ENCODE data around the gene TEX44.
"Not testable (repeated sequence)": the region's sequence is repeated elsewhere in the genome, so short reads cannot be mapped to it uniquely, and the experiment has no call there.

Gene TEX44

DNA sequence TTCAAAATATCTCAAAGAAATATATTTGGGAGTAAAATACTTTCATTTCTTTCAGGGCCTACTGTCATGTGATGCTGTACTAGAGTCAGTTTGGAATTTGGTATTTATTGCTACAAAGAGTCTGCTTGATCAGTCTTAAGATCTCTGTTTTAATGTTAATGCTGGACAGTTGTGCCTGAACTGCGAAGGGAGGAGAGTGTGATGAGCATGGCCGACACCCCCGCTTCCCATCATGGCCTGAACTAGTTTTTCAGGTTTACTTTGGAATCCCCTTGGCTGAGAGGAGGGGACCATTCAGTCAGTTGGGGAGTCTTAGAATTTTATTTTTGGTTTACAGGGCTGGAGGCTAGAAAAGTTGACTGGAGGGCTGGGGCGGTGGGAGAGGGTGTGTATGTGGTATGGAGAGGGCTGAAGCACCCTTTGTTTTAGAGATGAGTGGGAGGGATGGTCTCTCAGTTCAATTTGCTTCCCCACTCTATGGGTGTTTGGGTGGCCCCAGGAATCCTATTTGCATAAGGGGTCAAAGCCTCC is 20.9 kb upstream of the TEX44 start:
- DNase-seq (ENCODE audit: low read depth), result no peak

- no peak for DNase-seq (ENCODE audit: low read depth)
Measured at GRCh38 chr2:231573096-231573495, 19.6 kb upstream of the TEX44 start.

GRCh38 chr2:231573698-231574421 is 18.8 kb upstream of the TEX44 start:
- no peak for DNase-seq (ENCODE audit: low read depth)

- no peak for DNase-seq (ENCODE audit: low read depth)
Measured at GRCh38 chr2:231575612-231576256, 16.9 kb upstream of the TEX44 start.

- no peak for DNase-seq (ENCODE audit: low read depth)
Measured at GRCh38 chr2:231576465-231576864, 16.2 kb upstream of the TEX44 start.

DNA sequence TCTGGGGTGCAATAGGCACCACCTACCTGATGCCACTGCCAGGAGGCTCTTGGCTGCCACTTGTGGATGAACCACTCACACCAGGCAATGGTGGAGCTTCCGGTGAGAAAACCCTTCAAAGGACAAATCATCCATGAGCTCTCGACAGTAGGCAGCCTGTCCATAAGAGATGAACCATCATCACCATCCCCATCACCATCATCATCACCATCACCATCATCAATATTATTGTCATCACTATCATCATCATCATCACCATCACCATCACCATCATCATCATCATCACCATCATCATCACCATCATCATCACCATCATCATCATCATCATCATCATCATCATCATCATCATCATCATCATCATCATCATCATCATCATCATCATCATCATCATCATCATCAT is 14.0 kb upstream of the TEX44 start:
- DNase-seq (ENCODE audit: low read depth), result not testable (repeated sequence)

GRCh38 chr2:231579560-231579959 is 13.1 kb upstream of the TEX44 start:
- DNase-seq (ENCODE audit: low read depth), result no peak

DNA sequence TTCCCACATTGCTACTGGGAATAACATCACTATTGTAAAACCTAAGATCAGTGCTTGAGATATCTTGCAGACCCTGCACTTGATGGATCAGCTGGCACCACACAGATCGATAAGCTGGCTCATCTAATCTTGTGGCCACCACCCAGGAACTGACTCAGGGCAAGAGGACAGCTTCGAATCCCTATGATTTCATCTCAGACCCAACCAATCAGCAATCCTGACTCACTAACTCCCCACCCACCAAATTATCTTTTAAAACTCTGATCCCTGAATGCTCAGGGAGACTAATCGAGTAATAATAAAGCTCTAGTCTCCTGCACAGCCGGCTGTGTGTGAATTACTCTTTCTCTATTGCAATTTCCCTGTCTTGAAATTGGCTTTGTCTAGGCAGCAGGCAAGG is 11.3 kb upstream of the TEX44 start:
- DNase-seq (ENCODE audit: low read depth), result no peak

- DNase-seq (ENCODE audit: low read depth), result no peak
Measured at GRCh38 chr2:231583982-231584381, 8.7 kb upstream of the TEX44 start.

DNA sequence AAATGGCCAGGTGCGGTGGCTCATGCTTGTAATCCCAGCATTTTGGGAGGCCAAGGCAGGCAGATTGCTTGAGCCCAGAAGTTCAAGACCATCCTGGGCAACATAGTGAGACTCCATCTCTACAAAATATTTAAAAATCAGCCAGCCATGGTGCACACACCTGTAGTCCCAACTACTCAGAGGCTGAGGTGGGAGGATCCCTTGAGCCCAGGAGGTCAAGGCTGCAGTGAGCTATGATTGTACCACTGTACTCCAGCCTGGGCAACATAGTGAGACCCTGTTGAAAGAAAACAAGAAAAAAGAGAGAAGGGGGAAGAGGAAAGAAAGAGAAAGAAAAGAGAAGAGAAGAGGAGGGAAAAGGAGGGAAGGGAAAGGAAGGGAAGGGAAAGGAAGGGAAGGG is 4.9 kb upstream of the TEX44 start:
- not testable (repeated sequence) for DNase-seq (ENCODE audit: low read depth)

GRCh38 chr2:231589656-231590055 is 3.0 kb upstream of the TEX44 start:
- DNase-seq (ENCODE audit: low read depth), result no peak

DNA sequence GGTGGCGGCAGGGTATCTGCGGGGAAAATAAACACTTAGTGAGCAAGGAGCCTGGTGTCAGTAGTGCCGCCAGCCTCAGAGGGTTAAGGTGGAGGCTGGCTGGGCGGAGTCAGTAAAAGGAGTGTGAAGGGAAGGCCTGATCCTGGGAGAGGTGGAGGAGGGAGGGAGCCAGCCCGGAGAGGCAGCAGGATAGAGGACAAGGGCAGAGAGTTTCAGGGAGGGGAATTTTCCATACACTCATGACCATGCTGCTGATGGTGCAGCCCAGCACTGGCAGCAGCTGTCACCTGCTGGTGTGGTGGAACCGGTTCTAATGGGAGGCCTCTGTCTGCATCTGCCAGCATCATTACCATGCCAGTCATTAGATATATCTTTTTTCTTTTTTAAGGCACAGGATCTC is 2.0 kb upstream of the TEX44 start:
- no peak for DNase-seq (ENCODE audit: low read depth)

- DNase-seq (ENCODE audit: low read depth), result no peak
Measured at GRCh38 chr2:231593666-231594065, 1.0 kb downstream of the TEX44 start.

GRCh38 chr2:231597014-231597611 is 4.4 kb downstream of the TEX44 start:
- no peak for DNase-seq (ENCODE audit: low read depth)

DNA sequence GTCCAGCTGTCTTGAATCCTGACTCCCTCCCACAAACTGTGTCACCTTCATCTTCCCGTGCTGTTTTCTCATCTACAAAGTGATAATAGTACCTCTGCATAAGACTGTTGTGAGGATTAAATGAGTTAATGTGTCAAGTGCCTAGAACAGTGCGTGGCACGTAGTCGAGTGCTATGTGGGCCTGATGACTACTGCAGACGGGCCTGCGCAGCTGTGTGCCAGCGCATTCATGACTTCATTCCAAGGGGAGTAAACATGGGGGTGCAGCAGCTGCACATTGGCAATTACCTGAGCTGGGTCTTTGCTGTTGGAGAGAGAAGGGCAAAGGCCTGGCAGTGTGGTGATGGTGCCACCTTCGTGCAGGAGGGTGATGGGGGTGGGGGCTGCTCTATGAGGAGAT is 5.0 kb downstream of the TEX44 start:
- DNase-seq (ENCODE audit: low read depth), result no peak

DNA sequence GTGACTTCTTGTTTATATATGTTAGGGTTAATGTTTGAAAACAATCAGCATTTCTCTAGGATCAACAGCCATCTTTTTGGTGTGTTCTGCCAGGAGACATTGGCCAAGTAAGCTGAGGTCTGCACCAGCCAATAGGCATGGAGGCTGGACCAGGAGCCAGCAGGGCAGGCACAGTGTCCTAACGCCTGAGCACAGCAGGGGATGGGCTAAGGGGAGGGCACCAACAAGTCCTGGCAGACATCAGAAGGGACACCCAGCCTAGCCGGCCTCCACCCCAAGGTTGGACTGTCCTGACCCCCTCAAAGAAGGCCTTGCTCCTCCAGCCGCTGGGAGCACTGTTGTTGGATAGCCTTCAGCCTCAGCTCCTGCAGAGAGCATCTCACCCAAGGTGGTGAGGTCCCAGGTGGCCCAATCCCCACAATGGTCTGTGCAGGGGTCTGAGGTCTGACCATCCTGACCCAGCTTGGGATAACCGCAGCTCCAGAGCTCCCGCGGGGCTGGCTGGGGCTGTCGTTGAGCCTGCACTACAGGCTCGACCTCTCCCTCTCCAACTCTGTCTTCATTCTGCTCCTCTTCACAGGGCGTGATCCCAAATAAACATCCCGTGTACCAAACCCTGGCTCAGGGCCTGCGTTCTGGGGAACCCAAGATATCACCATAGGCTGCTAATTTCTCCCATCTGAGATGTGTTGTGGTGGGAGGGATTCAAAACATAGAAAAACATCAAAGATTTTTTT is 8.1 kb downstream of the TEX44 start:
- DNase-seq (ENCODE audit: low read depth), result no peak

DNA sequence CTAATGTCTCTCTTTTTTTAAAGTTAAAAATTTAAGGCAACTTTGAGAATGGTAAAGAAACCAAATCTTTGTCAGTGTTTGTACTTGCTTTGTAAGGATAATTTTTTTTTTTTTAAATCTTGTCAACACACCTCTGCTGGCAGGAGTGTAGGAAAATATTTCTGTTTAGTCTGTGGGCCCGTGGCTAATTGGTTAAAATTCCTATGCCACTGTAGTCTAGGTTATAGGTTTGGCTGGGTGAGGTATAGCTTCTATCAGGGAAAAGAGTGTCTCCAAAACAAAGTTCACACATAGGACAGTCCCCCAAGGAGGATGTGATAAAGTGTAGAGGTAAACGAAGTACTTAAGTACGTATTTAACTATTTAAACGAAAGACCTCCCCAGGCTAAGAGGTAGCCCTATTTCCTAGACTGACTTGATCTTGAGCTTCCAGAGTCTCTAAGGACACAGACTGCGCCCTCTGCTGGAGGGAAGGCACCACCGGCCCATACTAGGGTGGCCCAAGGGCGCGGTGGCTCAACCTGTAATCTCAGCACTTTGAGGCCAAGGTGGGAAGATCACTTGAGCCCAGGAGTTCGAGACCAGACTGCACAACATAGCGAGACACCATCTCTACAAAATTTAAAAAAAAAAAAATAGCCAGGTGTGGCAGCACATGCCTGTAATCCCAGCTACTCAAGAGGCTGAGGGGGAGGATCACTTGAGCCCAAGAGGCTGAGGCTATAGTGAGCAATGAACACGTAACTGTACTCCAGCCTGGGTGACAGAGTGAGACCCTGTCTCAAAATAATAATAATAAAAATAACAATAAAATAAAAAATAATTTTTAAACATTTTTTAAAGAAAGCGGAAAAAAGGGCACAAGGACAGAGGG is 8.9 kb downstream of the TEX44 start:
- DNase-seq (ENCODE audit: low read depth), result no peak

GRCh38 chr2:231602859-231603467 is 10.3 kb downstream of the TEX44 start:
- no peak for DNase-seq (ENCODE audit: low read depth)

- no peak for DNase-seq (ENCODE audit: low read depth)
Measured at GRCh38 chr2:231604101-231604684, 11.5 kb downstream of the TEX44 start.

- peak; percentile 82 for DNase-seq (ENCODE audit: low read depth)
Measured at GRCh38 chr2:231604685-231605606, 12.3 kb downstream of the TEX44 start.
